GM12878 (cell line): ENCODE data around the gene MAX. TPM values are rescaled to one million over a fixed set of nuclear protein-coding genes. Genes with fewer than 3 reads are reported as not detected.

Experiments
- ATAC-seq: fragments of 200-7000 bp; cut with Tn5 transposase; 3 replicates; pipeline ENCODE4 v1.9.1; 2020; ENCODE audit warnings: mild to moderate bottlenecking, moderate library complexity
- BruUV-seq: library from RNA; stranded (reverse); fragments of 400-500 nt; replicated peaks from 2 replicates; lab custom pipeline; 2021; lab: Mats Ljungman, UMichigan
- CTCF ChIA-PET: fragments of 300-600 bp; sonication (Branson Sonifier 250); formaldehyde crosslinking; extraction: SDS; loops from one replicate; lab custom pipeline; 2021; ENCODE audit warnings: inconsistent platforms; lab: Yijun Ruan, JAX
- POLR2A ChIA-PET: fragments of 350-600 bp; formaldehyde crosslinking; extraction: SDS; loops from one replicate; lab custom pipeline; 2021; ENCODE audit warnings: inconsistent platforms; lab: Charles Lee
- RAD21 ChIA-PET: fragments of 300-600 bp; sonication (Branson Sonifier 250); formaldehyde crosslinking; loops from one replicate; lab custom pipeline; 2023; ENCODE audit warnings: antibody characterized with exemption; ENCODE audit not compliant: unreplicated experiment; lab: Charles Lee
- SMC1A ChIA-PET: fragments of 300-600 bp; sonication (Branson Sonifier 250); formaldehyde crosslinking; loops from one replicate; lab custom pipeline; 2023; ENCODE audit not compliant: unreplicated experiment, uncharacterized antibody; lab: Charles Lee
- DNase-seq: peaks from one replicate; pipeline ENCODE4 v3.0.0-alpha.2; 2011; ENCODE audit warnings: low read depth, low spot score
- FAIRE-seq: peaks from 3 replicates; lab custom pipeline; 2011; peaks lifted over from hg19 to GRCh38; lab: Jason Lieb, UNC
- H2AFZ ChIP-seq: 2 replicates; pipeline ENCODE4 v1.6.0; 2011; ENCODE audit warnings: low read depth, low read length, control low read depth; ENCODE audit not compliant: control insufficient read depth
- H3K27ac ChIP-seq: 2 replicates; pipeline ENCODE4 v1.5.1; 2011; ENCODE audit warnings: control low read depth; ENCODE audit not compliant: control insufficient read depth, insufficient read depth
- H3K27me3 ChIP-seq, 2 experiments: replicated peaks in 1 of 2; 2 replicates each; pipeline versions ENCODE4 v1.6.0 to v1.6.1; 2011; ENCODE audit warnings: low read length in 1 of 2; ENCODE audit not compliant: control insufficient read depth in 2 of 2, insufficient read depth in 2 of 2
- H3K36me3 ChIP-seq, 2 experiments: 2 replicates each; pipeline ENCODE4 v1.5.1; 2011; ENCODE audit warnings: low read length in 1 of 2; ENCODE audit not compliant: control insufficient read depth in 2 of 2, insufficient read depth in 2 of 2
- H3K4me1 ChIP-seq: 2 replicates; pipeline ENCODE4 v1.6.1; 2011; ENCODE audit warnings: mild to moderate bottlenecking, low read length, moderate library complexity, mixed read lengths; ENCODE audit not compliant: control insufficient read depth, insufficient read depth
- H3K4me2 ChIP-seq: 2 replicates; pipeline ENCODE4 v1.6.0; 2011; ENCODE audit warnings: control low read depth; ENCODE audit not compliant: control insufficient read depth, insufficient read depth
- H3K4me3 ChIP-seq: fragments of 200-600 bp; sonication (generic); 2 replicates; pipeline ENCODE4 v1.5.1; 2016
- H3K79me2 ChIP-seq: 2 replicates; pipeline ENCODE4 v1.6.0; 2011; ENCODE audit warnings: low read length; ENCODE audit not compliant: control insufficient read depth, insufficient read depth
- H3K9ac ChIP-seq: 2 replicates; pipeline ENCODE4 v1.8.0; 2011; ENCODE audit warnings: low read length, control low read depth, mixed read lengths; ENCODE audit not compliant: control insufficient read depth, insufficient read depth
- H3K9me3 ChIP-seq: replicated peaks from 3 replicates; pipeline ENCODE4 v1.5.1; 2011; ENCODE audit warnings: mild to moderate bottlenecking, low read length; ENCODE audit not compliant: control insufficient read depth, insufficient read depth
- H4K20me1 ChIP-seq: 2 replicates; pipeline ENCODE4 v1.6.0; 2011; ENCODE audit not compliant: control insufficient read depth, insufficient read depth
- CBX3 ChIP-seq: fragments of 200-600 bp; sonication (generic); IDR thresholded peaks from 2 replicates; pipeline ENCODE4 v1.6.1; 2016; ENCODE audit warnings: low read depth, borderline replicate concordance
- SMAD5 ChIP-seq: IDR thresholded peaks from 2 replicates; pipeline ENCODE4 v1.6.1; 2016; ENCODE audit warnings: antibody characterized with exemption, low read depth
- STAT3 ChIP-seq: IDR thresholded peaks from 2 replicates; pipeline ENCODE4 v1.6.1; 2011; ENCODE audit warnings: low read depth, low read length, improper control_type of control experiment
- WGBS: methylation state at CpG from one replicate; pipeline ENCODE4 v1.1.6; 2016; ENCODE audit warnings: low lambda C conversion rate; ENCODE audit not compliant: insufficient replicate concordance, insufficient coverage; ENCODE audit errors: missing lambda C conversion rate; 5-methylcytosine and 5-hydroxymethylcytosine counted together
- in situ Hi-C: fragments of 300-500 bp; cut with MboI; formaldehyde crosslinking; loops from 9 replicates; pipeline ENCODE4 v1.14.3; 2018; ENCODE audit warnings: mixed read lengths
- intact Hi-C: fragments of 100-400 bp; cut with micrococcal nuclease; formaldehyde crosslinking; loops from one replicate; pipeline ENCODE4 v1.14.2; 2022; ENCODE audit not compliant: unreplicated experiment
- polyA plus RNA-seq, 11 experiments: library from polyadenylated mRNA; depleted of rRNA in 4 of 11; unstranded in 6 of 11; stranded (reverse) in 5 of 11; fragments of >200 nt; fragmentation: Nextera tagmentation in 4 of 11; fragmentation: Illumina TruSeq in 1 of 11; extraction: Ambion mirVana in 4 of 11; extraction: Trizol in 1 of 11; gene quantifications; 1 replicate in 1 of 11; 2 replicates in 10 of 11; pipeline versions ENCODE4 v1.2.1 to v1.2.3, GENCODE V29; 2011 to 2016; ENCODE audit warnings: inconsistent platforms in 2 of 11, missing spikeins in 2 of 11, low read depth in 1 of 11
- total RNA-seq, 4 experiments: library from RNA; depleted of rRNA in 3 of 4; stranded (reverse); fragments of >200 nt in 3 of 4; fragmentation: Illumina TruSeq in 1 of 4; extraction: Trizol in 1 of 4; gene quantifications; 2 replicates each; pipeline versions ENCODE4 v1.2.1 to v1.2.3, GENCODE V29; 2013 to 2021
- TF ChIP-seq, protein P1 (sequence below): fragments of 450-650 bp; formaldehyde crosslinking; IDR thresholded peaks from 2 replicates; pipeline ENCODE4 v1.4.0; 2020; ENCODE audit warnings: mild to moderate bottlenecking, moderate library complexity
- TF ChIP-seq, protein P2 (sequence below): fragments of 450-650 bp; IDR thresholded peaks from 2 replicates; pipeline ENCODE4 v1.6.1; 2017; ENCODE audit warnings: mild to moderate bottlenecking, moderate library complexity

Gene MAX
- total and polyA plus RNA-seq, 10 of the 15 experiments (the other 5 are each of a cell fraction or from before 2014, with no cell fraction given): 21.5 to 122 (median 67.5) TPM

DNA sequence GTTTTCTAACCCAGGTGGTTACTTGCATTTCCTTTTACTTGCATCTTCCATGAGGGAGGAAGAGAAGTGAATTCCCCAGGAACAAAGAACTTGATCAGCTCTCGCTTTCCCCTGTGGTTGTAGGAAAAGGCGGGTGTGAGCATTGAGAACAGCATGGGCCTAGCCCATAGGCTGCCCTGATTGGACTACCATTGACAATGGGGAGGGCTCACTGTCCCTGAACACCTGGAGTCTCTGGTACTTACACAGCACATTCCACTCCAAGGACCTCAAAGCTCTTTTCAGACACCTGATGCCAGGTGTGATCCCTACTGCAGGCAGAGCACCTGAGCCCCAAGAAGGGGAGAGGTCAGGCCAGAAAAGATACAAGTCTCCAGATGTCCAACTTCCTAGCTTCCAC is 25.0 kb downstream of the MAX start:
- ChIA-PET POLR2A (no interaction called here), CTCF (no interaction called here), RAD21 (no interaction called here), SMC1A (no interaction called here)
- intact Hi-C loops: no loop called here
- Histone ChIP-seq H3K79me2 (no peaks in the 10 kb centered on the region; the same call in 1 of the 2 replicates), H3K27ac (no peak overlapping the region), H3K4me1 (no peaks in the 10 kb centered on the region), H3K36me3 (peaks cover 21 to 26% of the 10 kb centered on the region in 2 experiments), H3K4me2 (no peak overlapping the region), H3K27me3 (no peaks in the 10 kb centered on the region), H4K20me1 (no peaks in the 10 kb centered on the region), H3K4me3 (no peak overlapping the region), H3K9me3 (no peaks in the 10 kb centered on the region), H2AFZ (no peak overlapping the region), H3K9ac (no peak overlapping the region)
- no peak for FAIRE-seq
- no peak for DNase-seq
- no peak for TF ChIP-seq SMAD5
- TF ChIP-seq STAT3: no peak
- TF ChIP-seq, protein P1, sequence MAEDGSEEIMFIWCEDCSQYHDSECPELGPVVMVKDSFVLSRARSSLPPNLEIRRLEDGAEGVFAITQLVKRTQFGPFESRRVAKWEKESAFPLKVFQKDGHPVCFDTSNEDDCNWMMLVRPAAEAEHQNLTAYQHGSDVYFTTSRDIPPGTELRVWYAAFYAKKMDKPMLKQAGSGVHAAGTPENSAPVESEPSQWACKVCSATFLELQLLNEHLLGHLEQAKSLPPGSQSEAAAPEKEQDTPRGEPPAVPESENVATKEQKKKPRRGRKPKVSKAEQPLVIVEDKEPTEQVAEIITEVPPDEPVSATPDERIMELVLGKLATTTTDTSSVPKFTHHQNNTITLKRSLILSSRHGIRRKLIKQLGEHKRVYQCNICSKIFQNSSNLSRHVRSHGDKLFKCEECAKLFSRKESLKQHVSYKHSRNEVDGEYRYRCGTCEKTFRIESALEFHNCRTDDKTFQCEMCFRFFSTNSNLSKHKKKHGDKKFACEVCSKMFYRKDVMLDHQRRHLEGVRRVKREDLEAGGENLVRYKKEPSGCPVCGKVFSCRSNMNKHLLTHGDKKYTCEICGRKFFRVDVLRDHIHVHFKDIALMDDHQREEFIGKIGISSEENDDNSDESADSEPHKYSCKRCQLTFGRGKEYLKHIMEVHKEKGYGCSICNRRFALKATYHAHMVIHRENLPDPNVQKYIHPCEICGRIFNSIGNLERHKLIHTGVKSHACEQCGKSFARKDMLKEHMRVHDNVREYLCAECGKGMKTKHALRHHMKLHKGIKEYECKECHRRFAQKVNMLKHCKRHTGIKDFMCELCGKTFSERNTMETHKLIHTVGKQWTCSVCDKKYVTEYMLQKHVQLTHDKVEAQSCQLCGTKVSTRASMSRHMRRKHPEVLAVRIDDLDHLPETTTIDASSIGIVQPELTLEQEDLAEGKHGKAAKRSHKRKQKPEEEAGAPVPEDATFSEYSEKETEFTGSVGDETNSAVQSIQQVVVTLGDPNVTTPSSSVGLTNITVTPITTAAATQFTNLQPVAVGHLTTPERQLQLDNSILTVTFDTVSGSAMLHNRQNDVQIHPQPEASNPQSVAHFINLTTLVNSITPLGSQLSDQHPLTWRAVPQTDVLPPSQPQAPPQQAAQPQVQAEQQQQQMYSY: no peak
- TF ChIP-seq CBX3: no peak
- TF ChIP-seq, protein P2, sequence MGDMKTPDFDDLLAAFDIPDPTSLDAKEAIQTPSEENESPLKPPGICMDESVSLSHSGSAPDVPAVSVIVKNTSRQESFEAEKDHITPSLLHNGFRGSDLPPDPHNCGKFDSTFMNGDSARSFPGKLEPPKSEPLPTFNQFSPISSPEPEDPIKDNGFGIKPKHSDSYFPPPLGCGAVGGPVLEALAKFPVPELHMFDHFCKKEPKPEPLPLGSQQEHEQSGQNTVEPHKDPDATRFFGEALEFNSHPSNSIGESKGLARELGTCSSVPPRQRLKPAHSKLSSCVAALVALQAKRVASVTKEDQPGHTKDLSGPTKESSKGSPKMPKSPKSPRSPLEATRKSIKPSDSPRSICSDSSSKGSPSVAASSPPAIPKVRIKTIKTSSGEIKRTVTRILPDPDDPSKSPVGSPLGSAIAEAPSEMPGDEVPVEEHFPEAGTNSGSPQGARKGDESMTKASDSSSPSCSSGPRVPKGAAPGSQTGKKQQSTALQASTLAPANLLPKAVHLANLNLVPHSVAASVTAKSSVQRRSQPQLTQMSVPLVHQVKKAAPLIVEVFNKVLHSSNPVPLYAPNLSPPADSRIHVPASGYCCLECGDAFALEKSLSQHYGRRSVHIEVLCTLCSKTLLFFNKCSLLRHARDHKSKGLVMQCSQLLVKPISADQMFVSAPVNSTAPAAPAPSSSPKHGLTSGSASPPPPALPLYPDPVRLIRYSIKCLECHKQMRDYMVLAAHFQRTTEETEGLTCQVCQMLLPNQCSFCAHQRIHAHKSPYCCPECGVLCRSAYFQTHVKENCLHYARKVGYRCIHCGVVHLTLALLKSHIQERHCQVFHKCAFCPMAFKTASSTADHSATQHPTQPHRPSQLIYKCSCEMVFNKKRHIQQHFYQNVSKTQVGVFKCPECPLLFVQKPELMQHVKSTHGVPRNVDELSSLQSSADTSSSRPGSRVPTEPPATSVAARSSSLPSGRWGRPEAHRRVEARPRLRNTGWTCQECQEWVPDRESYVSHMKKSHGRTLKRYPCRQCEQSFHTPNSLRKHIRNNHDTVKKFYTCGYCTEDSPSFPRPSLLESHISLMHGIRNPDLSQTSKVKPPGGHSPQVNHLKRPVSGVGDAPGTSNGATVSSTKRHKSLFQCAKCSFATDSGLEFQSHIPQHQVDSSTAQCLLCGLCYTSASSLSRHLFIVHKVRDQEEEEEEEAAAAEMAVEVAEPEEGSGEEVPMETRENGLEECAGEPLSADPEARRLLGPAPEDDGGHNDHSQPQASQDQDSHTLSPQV: no peak
- WGBS: 100% methylated on average over 2 of the region's 2 CpGs
- no peak for ATAC-seq
- BruUV-seq: no TSS peak
- in situ Hi-C loops: no loop called here
